GM12864 (cell line): Measurements from ENCODE around the gene SCFD2.

ENCODE experiments used
- DNase-seq: peaks from one replicate; pipeline ENCODE4 v3.0.0-alpha.2; 2011; ENCODE audit warnings: low read depth
- H3K4me3 ChIP-seq: 2 replicates; pipeline ENCODE4 v1.5.1; 2011; ENCODE audit warnings: mild to moderate bottlenecking, low read depth, low read length, control low read depth
- TF ChIP-seq, protein P1 (sequence below): IDR thresholded peaks from 2 replicates; pipeline ENCODE4 v1.5.1; 2011; ENCODE audit warnings: low read depth, mild to moderate bottlenecking, moderate library complexity, low read length, control low read depth, inconsistent platforms; ENCODE audit errors: missing control alignments

The SCFD2 gene

GRCh38 chr4:52961666-52962412 lies 404.0 kb downstream of the SCFD2 start:
- TF ChIP-seq, protein P1, sequence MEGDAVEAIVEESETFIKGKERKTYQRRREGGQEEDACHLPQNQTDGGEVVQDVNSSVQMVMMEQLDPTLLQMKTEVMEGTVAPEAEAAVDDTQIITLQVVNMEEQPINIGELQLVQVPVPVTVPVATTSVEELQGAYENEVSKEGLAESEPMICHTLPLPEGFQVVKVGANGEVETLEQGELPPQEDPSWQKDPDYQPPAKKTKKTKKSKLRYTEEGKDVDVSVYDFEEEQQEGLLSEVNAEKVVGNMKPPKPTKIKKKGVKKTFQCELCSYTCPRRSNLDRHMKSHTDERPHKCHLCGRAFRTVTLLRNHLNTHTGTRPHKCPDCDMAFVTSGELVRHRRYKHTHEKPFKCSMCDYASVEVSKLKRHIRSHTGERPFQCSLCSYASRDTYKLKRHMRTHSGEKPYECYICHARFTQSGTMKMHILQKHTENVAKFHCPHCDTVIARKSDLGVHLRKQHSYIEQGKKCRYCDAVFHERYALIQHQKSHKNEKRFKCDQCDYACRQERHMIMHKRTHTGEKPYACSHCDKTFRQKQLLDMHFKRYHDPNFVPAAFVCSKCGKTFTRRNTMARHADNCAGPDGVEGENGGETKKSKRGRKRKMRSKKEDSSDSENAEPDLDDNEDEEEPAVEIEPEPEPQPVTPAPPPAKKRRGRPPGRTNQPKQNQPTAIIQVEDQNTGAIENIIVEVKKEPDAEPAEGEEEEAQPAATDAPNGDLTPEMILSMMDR: no peak
- DNase-seq: no peak
- no peak overlapping the region for H3K4me3 ChIP-seq

DNA sequence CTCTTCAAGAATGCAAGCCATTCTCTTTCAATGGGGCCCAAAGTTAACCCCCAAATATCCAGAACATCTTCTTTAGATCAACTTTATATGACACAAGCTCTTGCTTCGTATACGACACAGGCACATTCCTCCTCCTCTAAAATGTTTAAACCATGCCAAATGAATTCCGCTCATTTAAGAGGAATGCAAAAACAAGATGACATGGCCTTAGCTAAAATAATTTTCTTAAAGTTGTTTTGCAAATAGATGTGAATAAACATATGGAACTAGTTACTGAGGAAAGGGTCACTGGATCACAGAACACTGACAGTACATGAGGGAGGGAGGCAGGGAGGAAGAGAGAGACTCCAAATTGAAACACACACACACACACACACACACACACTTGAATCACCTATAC lies 406.3 kb downstream of the SCFD2 start:
- DNase-seq: no peak
- TF ChIP-seq, protein P1: no peak
- no peak overlapping the region for H3K4me3 ChIP-seq

- H3K4me3 ChIP-seq: no peak overlapping the region
- no peak for DNase-seq
- TF ChIP-seq, protein P1: no peak
Observed at GRCh38 chr4:52957835-52958631, 407.8 kb downstream of the SCFD2 start.

- DNase-seq: no peak
- no peak overlapping the region for H3K4me3 ChIP-seq
- TF ChIP-seq, protein P1: no peak
Observed at GRCh38 chr4:52957220-52957686, 408.6 kb downstream of the SCFD2 start.

DNA sequence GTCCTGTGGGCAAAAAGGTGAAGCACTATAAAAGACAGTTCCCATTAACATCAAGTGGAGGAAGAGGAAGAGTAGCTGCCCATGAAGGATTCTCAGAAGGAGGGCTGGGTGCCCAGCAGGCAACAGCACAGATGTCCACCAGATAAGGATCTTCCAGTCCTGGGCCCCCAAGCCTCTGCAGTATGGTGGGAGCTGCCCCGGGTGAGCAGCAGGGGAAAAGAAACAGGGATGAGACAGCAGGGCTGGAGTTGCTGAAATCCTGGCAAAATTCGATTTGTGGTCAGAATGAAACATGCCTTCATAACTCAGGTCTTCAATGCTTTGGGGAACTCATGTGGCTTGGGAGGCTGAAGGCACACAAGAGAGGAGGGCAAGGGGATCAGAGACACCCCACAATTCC lies 409.2 kb downstream of the SCFD2 start:
- no peak overlapping the region for H3K4me3 ChIP-seq
- DNase-seq: no peak
- TF ChIP-seq, protein P1: no peak

- no peak overlapping the region for H3K4me3 ChIP-seq
- DNase-seq: no peak
- TF ChIP-seq, protein P1: no peak
Observed at GRCh38 chr4:52954560-52955170, 411.2 kb downstream of the SCFD2 start.
